Glutamatergic neuron (in vitro differentiated cells): ENCODE measurements around the gene OR2M2. TPM values are rescaled to one million over a fixed set of nuclear protein-coding genes. Genes with fewer than 3 reads are reported as not detected.

Source experiments
- DNase-seq: peaks from one replicate; pipeline ENCODE4 v3.0.0; 2022
- H3K27ac Mint-ChIP-seq: one replicate; pipeline ENCODE4 v1.8.0; 2020; ENCODE audit warnings: mild to moderate bottlenecking, mixed read lengths, inconsistent platforms; ENCODE audit not compliant: unreplicated experiment
- H3K27me3 Mint-ChIP-seq: one replicate; pipeline ENCODE4 v1.8.0; 2020; ENCODE audit warnings: mild to moderate bottlenecking, moderate library complexity, mixed read lengths, inconsistent platforms; ENCODE audit not compliant: unreplicated experiment
- H3K36me3 Mint-ChIP-seq: one replicate; pipeline ENCODE4 v1.8.0; 2020; ENCODE audit warnings: mild to moderate bottlenecking, mixed read lengths, inconsistent platforms; ENCODE audit not compliant: unreplicated experiment
- H3K4me1 Mint-ChIP-seq: one replicate; pipeline ENCODE4 v1.8.0; 2020; ENCODE audit warnings: mild to moderate bottlenecking, low read depth, mixed read lengths, inconsistent platforms; ENCODE audit not compliant: unreplicated experiment
- H3K4me3 Mint-ChIP-seq: one replicate; pipeline ENCODE4 v1.8.0; 2020; ENCODE audit warnings: mild to moderate bottlenecking, mixed read lengths, inconsistent platforms; ENCODE audit not compliant: unreplicated experiment
- H3K9me3 Mint-ChIP-seq: one replicate; pipeline ENCODE4 v1.8.0; 2020; ENCODE audit warnings: mild to moderate bottlenecking, moderate library complexity, mixed read lengths, inconsistent platforms; ENCODE audit not compliant: unreplicated experiment
- total RNA-seq: library from RNA; stranded (reverse); fragmentation: NEBNext Ultra II Directional; extraction: Animal tissue kit (Norgen Biotek cat#: 25700); gene quantifications from one replicate; pipeline ENCODE4 v1.2.1, GENCODE V29; 2021; ENCODE audit not compliant: unreplicated experiment
- TF ChIP-seq, protein P1 (sequence below): fragments of 200-600 bp; sonication (generic); IDR thresholded peaks from one replicate; pipeline ENCODE4 v1.5.0; 2021; ENCODE audit not compliant: partially characterized antibody, unreplicated experiment

Gene OR2M2
- total RNA-seq, 1 donor from 2014 or later, result not detected

DNA sequence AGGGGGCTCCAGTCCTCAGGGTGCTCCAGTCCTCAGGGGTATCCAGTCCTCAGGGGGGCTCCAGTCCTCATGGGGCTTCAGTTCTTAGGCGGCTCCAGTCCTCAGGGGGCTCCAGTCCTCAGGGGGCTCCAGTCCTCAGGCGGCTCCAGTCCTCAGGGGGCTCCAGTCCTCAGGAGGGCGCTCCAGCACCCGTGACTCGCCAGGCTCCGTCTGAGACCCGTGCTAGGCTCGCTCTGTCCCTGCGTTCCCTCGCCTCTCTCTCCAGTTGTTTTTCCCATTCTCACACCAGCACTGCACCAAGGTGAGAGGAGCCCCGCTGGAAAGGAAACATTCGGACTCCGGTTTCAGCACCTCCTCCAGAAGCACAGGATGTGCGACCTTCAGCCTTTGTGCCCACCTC is 9.4 kb upstream of the OR2M2 start:
- H3K36me3 Mint-ChIP-seq, result peaks cover 3% of the 10 kb centered on the region
- no peak overlapping the region for H3K4me3 Mint-ChIP-seq
- H3K9me3 Mint-ChIP-seq, result peaks cover 9% of the 10 kb centered on the region

GRCh38 chr1:248183996-248184395 is 9.4 kb downstream of the OR2M2 start:
- Mint-ChIP-seq H3K9me3 (peaks cover 11% of the 10 kb centered on the region), H3K27me3 (peaks cover 3% of the 10 kb centered on the region), H3K4me3 (no peak overlapping the region), H3K4me1 (no peaks in the 10 kb centered on the region), H3K27ac (no peak overlapping the region), H3K36me3 (peaks cover 9% of the 10 kb centered on the region)
- DNase-seq, result no peak
- TF ChIP-seq, protein P1, sequence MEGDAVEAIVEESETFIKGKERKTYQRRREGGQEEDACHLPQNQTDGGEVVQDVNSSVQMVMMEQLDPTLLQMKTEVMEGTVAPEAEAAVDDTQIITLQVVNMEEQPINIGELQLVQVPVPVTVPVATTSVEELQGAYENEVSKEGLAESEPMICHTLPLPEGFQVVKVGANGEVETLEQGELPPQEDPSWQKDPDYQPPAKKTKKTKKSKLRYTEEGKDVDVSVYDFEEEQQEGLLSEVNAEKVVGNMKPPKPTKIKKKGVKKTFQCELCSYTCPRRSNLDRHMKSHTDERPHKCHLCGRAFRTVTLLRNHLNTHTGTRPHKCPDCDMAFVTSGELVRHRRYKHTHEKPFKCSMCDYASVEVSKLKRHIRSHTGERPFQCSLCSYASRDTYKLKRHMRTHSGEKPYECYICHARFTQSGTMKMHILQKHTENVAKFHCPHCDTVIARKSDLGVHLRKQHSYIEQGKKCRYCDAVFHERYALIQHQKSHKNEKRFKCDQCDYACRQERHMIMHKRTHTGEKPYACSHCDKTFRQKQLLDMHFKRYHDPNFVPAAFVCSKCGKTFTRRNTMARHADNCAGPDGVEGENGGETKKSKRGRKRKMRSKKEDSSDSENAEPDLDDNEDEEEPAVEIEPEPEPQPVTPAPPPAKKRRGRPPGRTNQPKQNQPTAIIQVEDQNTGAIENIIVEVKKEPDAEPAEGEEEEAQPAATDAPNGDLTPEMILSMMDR, result no peak

More for the DNA sequence above, 9.4 kb upstream of the OR2M2 start:
- TF ChIP-seq, protein P1, result no peak
- no peak for DNase-seq
- Mint-ChIP-seq H3K4me1 (no peaks in the 10 kb centered on the region), H3K27ac (no peak overlapping the region), H3K27me3 (peaks cover 2% of the 10 kb centered on the region)

GRCh38 chr1:248187363-248187762 is 12.7 kb downstream of the OR2M2 start:
- Mint-ChIP-seq H3K36me3 (peaks cover 4% of the 10 kb centered on the region), H3K9me3 (peaks cover 26% of the 10 kb centered on the region), H3K4me3 (no peak overlapping the region), H3K27ac (no peak overlapping the region), H3K27me3 (peaks cover 3% of the 10 kb centered on the region), H3K4me1 (no peaks in the 10 kb centered on the region)
- no peak for DNase-seq
- TF ChIP-seq, protein P1, result no peak

DNA sequence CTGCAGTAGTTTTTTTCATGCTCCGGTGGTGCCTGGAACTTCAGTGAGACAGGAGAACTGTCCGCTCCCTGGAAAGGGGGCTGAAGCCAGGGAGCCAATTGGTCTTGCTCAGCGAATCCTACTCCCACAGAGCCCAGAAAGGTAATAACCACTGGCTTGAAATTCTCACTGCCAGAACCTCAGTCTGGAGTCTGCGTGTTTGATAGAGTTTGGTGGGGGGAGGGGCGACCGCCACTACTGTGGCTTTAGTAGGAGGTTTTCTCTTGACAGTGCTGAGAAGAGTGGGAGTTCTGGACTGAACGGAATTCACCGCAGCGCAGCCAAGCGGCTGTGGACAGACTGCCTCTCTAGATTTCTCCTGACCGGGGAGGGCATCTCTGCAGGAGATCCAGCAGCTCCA is 14.4 kb downstream of the OR2M2 start:
- Mint-ChIP-seq H3K27me3 (peaks cover 3% of the 10 kb centered on the region), H3K36me3 (peaks cover 4% of the 10 kb centered on the region), H3K4me1 (no peaks in the 10 kb centered on the region), H3K4me3 (no peak overlapping the region), H3K9me3 (peaks cover 29% of the 10 kb centered on the region), H3K27ac (no peak overlapping the region)
- TF ChIP-seq, protein P1, result no peak
- no peak for DNase-seq

- no peak for DNase-seq
- Mint-ChIP-seq H3K27me3 (no peaks in the 10 kb centered on the region), H3K27ac (no peak overlapping the region), H3K4me1 (no peaks in the 10 kb centered on the region), H3K36me3 (peaks cover 4% of the 10 kb centered on the region), H3K4me3 (no peak overlapping the region), H3K9me3 (peaks cover 23% of the 10 kb centered on the region)
- TF ChIP-seq, protein P1, result no peak
Observed at GRCh38 chr1:248194117-248194516, 19.5 kb downstream of the OR2M2 start.
